Measurements from ENCODE around the gene CXorf66. TPM values are rescaled to one million over a fixed set of nuclear protein-coding genes. Genes with fewer than 3 reads are reported as not detected.

The CXorf66 gene
- total and polyA plus RNA-seq, 2 of the 13 experiments (the other 11 are each of a cell fraction or from before 2014, with no cell fraction given): not detected

- no peaks in the 10 kb centered on the region for H4K20me1 ChIP-seq (ENCODE audit: insufficient read depth, low read length)
- BruUV-seq (replicated peaks): no TSS peak
- intact Hi-C loops (cut with micrococcal nuclease; ENCODE audit: unreplicated experiment): no loop called here
- ChIA-PET CTCF (ENCODE audit: low intra/inter-chr PET ratio, low total read pairs) (no interaction called here), POLR2A (no interaction called here)
- no peak for FAIRE-seq
- H3K9me3 ChIP-seq (ENCODE audit: low read length): no peaks in the 10 kb centered on the region
- no peak for ATAC-seq
- H3K36me3 ChIP-seq (replicated peaks in 1 of 2; ENCODE audit: control insufficient read depth in 1 of 2, insufficient read depth in 2 of 2, low read length in 2 of 2): no peaks in the 10 kb centered on the region
- H2AFZ ChIP-seq (ENCODE audit: low read length): no peak overlapping the region
- H3K27ac ChIP-seq (ENCODE audit: extremely low read length, insufficient read depth, low read length): no peak overlapping the region
- WGBS (ENCODE audit: low lambda C conversion rate): 1% methylated on average over 3 of the region's 3 CpGs
- H3K9ac ChIP-seq (ENCODE audit: insufficient read depth, low read depth, low read length): no peak overlapping the region
- TF ChIP-seq NCOA5 (CRISPR knock-in tag; IDR thresholded peaks at IDR 0.05) (no peak), KLF16 (CRISPR knock-in tag; IDR thresholded peaks at IDR 0.05) (no peak), ZNF281 (CRISPR knock-in tag; IDR thresholded peaks at IDR 0.05; ENCODE audit: borderline replicate concordance) (no peak)
- H3K79me2 ChIP-seq (ENCODE audit: insufficient read depth, low read length): no peaks in the 10 kb centered on the region
- H3K4me1 ChIP-seq (ENCODE audit: insufficient read depth, low read length): no peaks in the 10 kb centered on the region
- in situ Hi-C loops (cut with HindIII; ENCODE audit: extremely low pct_ligation_motif_present, low pct_unique_long_range_greater_than_20kb): no loop called here
- no peak overlapping the region for H3K4me3 ChIP-seq (replicated peaks in 1 of 3; ENCODE audit: insufficient read depth in 1 of 3, low read depth in 2 of 3, low read length in 3 of 3)
- DNase-seq (ENCODE audit: low spot score): no peak
- H3K27me3 ChIP-seq (ENCODE audit: control insufficient read depth in 1 of 2, insufficient read depth in 2 of 2, low read length in 2 of 2): no peaks in the 10 kb centered on the region
- no peak overlapping the region for H3K4me2 ChIP-seq (ENCODE audit: low read depth, low read length)
Observed at GRCh38 chrX:139949703-139950102, 15.6 kb downstream of the CXorf66 start.

GRCh38 chrX:139945075-139945474 is 20.2 kb downstream of the CXorf66 start:
- ATAC-seq: no peak
- H3K27me3 ChIP-seq (ENCODE audit: control insufficient read depth in 1 of 2, insufficient read depth in 2 of 2, low read length in 2 of 2): no peaks in the 10 kb centered on the region
- DNase-seq (ENCODE audit: low spot score): no peak
- H3K4me3 ChIP-seq (replicated peaks in 1 of 3; ENCODE audit: insufficient read depth in 1 of 3, low read depth in 2 of 3, low read length in 3 of 3): no peak overlapping the region
- WGBS (ENCODE audit: low lambda C conversion rate): 16% methylated on average over 3 of the region's 3 CpGs
- H4K20me1 ChIP-seq (ENCODE audit: insufficient read depth, low read length): no peaks in the 10 kb centered on the region
- H3K9me3 ChIP-seq (ENCODE audit: low read length): no peaks in the 10 kb centered on the region
- no peaks in the 10 kb centered on the region for H3K79me2 ChIP-seq (ENCODE audit: insufficient read depth, low read length)
- H3K4me2 ChIP-seq (ENCODE audit: low read depth, low read length): no peak overlapping the region
- no peaks in the 10 kb centered on the region for H3K36me3 ChIP-seq (replicated peaks in 1 of 2; ENCODE audit: control insufficient read depth in 1 of 2, insufficient read depth in 2 of 2, low read length in 2 of 2)
- no peak overlapping the region for H3K9ac ChIP-seq (ENCODE audit: insufficient read depth, low read depth, low read length)
- no peak overlapping the region for H3K27ac ChIP-seq (ENCODE audit: extremely low read length, insufficient read depth, low read length)
- H3K4me1 ChIP-seq (ENCODE audit: insufficient read depth, low read length): no peaks in the 10 kb centered on the region
- POLR2A ChIA-PET: interaction anchor here (0.8 kb wide), 1 partner anchor 12 kb away, joined by 3 read pairs; the partner anchor contains the start of gene ATP11C
- TF ChIP-seq AGO1 (IDR thresholded peaks at IDR 0.05; ENCODE audit: low read depth, low read length, poor library complexity, severe bottlenecking): no peak
- no TSS peak for BruUV-seq (replicated peaks)
- intact Hi-C loops (cut with micrococcal nuclease; ENCODE audit: unreplicated experiment): no loop called here
- no peak overlapping the region for H2AFZ ChIP-seq (ENCODE audit: low read length)
- in situ Hi-C loops (cut with HindIII; ENCODE audit: extremely low pct_ligation_motif_present, low pct_unique_long_range_greater_than_20kb): no loop called here
- CTCF ChIA-PET (ENCODE audit: low intra/inter-chr PET ratio, low total read pairs): no interaction called here
- no peak for FAIRE-seq
